Naive thymus-derived CD4-positive, alpha-beta T cell (primary cell): ENCODE data around the gene NENF. TPM values are rescaled to one million over a fixed set of nuclear protein-coding genes. Genes with fewer than 3 reads are reported as not detected.

Experiments
- ATAC-seq: fragments of 150-1000 bp; cut with Tn5 transposase; 2 replicates; pipeline ENCODE4 v1.10.0; 2021; ENCODE audit warnings: mild to moderate bottlenecking, moderate library complexity
- CTCF ChIA-PET: fragments of 350-600 bp; sonication (Branson Sonifier 250); formaldehyde crosslinking; loops from one replicate; lab custom pipeline; 2021; ENCODE audit warnings: antibody characterized with exemption; lab: Charles Lee
- POLR2A ChIA-PET: fragments of 350-600 bp; sonication (Branson Sonifier 250); formaldehyde crosslinking; loops from one replicate; lab custom pipeline; 2021; ENCODE audit warnings: antibody characterized with exemption, inconsistent platforms; lab: Charles Lee
- DNase-seq, 9 donors: peaks; one replicate each; pipeline versions ENCODE4 v3.0.0 to v3.0.0-alpha.2; 2020 to 2022; ENCODE audit warnings: mixed read lengths in 1 of 9
- H3K27ac ChIP-seq: one replicate; pipeline ENCODE4 v1.7.0; 2013; ENCODE audit warnings: mild to moderate bottlenecking, low read depth, low read length, moderate library complexity
- H3K27me3 ChIP-seq, 2 donors: one replicate each; pipeline ENCODE4 v1.7.0; 2013; ENCODE audit warnings: low read length in 2 of 2, mild to moderate bottlenecking in 2 of 2, moderate library complexity in 2 of 2; ENCODE audit not compliant: control insufficient read depth in 2 of 2, insufficient read depth in 2 of 2
- H3K36me3 ChIP-seq, 3 experiments: 1 replicate in 2 of 3; 2 replicates in 1 of 3; pipeline ENCODE4 v1.7.0; 2013; ENCODE audit warnings: low read length in 3 of 3, mild to moderate bottlenecking in 3 of 3, moderate library complexity in 1 of 3; ENCODE audit not compliant: insufficient read depth in 3 of 3, control insufficient read depth in 2 of 3
- H3K4me1 ChIP-seq, 2 donors: one replicate each; pipeline ENCODE4 v1.7.0; 2013; ENCODE audit warnings: low read length in 2 of 2, mild to moderate bottlenecking in 2 of 2, moderate library complexity in 1 of 2; ENCODE audit not compliant: control insufficient read depth in 2 of 2, insufficient read depth in 2 of 2
- H3K4me3 ChIP-seq: 2 replicates; pipeline ENCODE4 v1.7.0; 2013; ENCODE audit warnings: mild to moderate bottlenecking, low read length
- H3K9me3 ChIP-seq, 3 experiments: 1 replicate in 2 of 3; 2 replicates in 1 of 3; pipeline ENCODE4 v1.7.0; 2013; ENCODE audit warnings: low read length in 3 of 3; ENCODE audit not compliant: control insufficient read depth in 2 of 3
- H3K27ac Mint-ChIP-seq, 9 donors: one replicate each; pipeline ENCODE4 v1.8.0; 2020 to 2022; ENCODE audit warnings: mixed read lengths in 9 of 9, mild to moderate bottlenecking in 8 of 9, moderate library complexity in 5 of 9, inconsistent platforms in 2 of 9
- H3K27me3 Mint-ChIP-seq, 5 donors: one replicate each; pipeline ENCODE4 v1.8.0; 2021 to 2022; ENCODE audit warnings: mixed read lengths in 5 of 5, mild to moderate bottlenecking in 1 of 5
- H3K36me3 Mint-ChIP-seq, 5 donors: one replicate each; pipeline ENCODE4 v1.8.0; 2020 to 2022; ENCODE audit warnings: mixed read lengths in 5 of 5, mild to moderate bottlenecking in 3 of 5, inconsistent platforms in 1 of 5
- H3K4me1 Mint-ChIP-seq, 7 donors: one replicate each; pipeline ENCODE4 v1.8.0; 2020 to 2022; ENCODE audit warnings: mixed read lengths in 7 of 7, mild to moderate bottlenecking in 3 of 7, inconsistent platforms in 1 of 7
- H3K4me3 Mint-ChIP-seq, 10 donors: one replicate each; pipeline ENCODE4 v1.8.0; 2020 to 2022; ENCODE audit warnings: mild to moderate bottlenecking in 10 of 10, mixed read lengths in 10 of 10, moderate library complexity in 6 of 10, inconsistent platforms in 2 of 10
- H3K9me3 Mint-ChIP-seq, 11 donors: one replicate each; pipeline ENCODE4 v1.8.0; 2020 to 2022; ENCODE audit warnings: mixed read lengths in 11 of 11, mild to moderate bottlenecking in 4 of 11, inconsistent platforms in 1 of 11, moderate library complexity in 1 of 11
- intact Hi-C, 2 donors: fragments of 100-400 bp; cut with micrococcal nuclease; formaldehyde crosslinking; loops; one replicate each; pipeline ENCODE4 v1.15.1; 2023
- polyA plus RNA-seq, 2 donors: library from polyadenylated mRNA; unstranded; fragments of 300-500 nt; fragmentation: Illumina TruSeq; gene quantifications; one replicate each; pipeline ENCODE4 v1.2.3, GENCODE V29; 2021
- total RNA-seq, 6 experiments: library from RNA in 5 of 6; stranded (reverse) in 5 of 6; gene quantifications; 1 replicate in 5 of 6; 2 replicates in 1 of 6; pipeline ENCODE4 v1.2.3 and lab custom pipeline; 2021 to 2026

NENF gene
- total and polyA plus RNA-seq, 7 experiments from 2014 or later, result 16.0 to 73.0 (median 22.9) TPM

GRCh38 chr1:212484701-212485570 is 52.2 kb downstream of the NENF start:
- no peaks in the 10 kb centered on the region for H3K36me3 Mint-ChIP-seq
- Histone ChIP-seq H3K4me3 (no peak overlapping the region), H3K4me1 (no peaks in the 10 kb centered on the region), H3K36me3 (no peaks in the 10 kb centered on the region), H3K27me3 (no peaks in the 10 kb centered on the region), H3K27ac (no peak overlapping the region), H3K9me3 (no peaks in the 10 kb centered on the region)
- H3K4me3 Mint-ChIP-seq, result no peak overlapping the region
- intact Hi-C loops, result no loop called here
- H3K9me3 Mint-ChIP-seq, result no peaks in the 10 kb centered on the region
- POLR2A ChIA-PET, result no interaction called here
- no peak overlapping the region for H3K27ac Mint-ChIP-seq
- DNase-seq, result no peak
- H3K4me1 Mint-ChIP-seq, result peaks cover 0 to 11% (median 0%) of the 10 kb centered on the region in 7 donors
- CTCF ChIA-PET, result no interaction called here
- H3K27me3 Mint-ChIP-seq, result peaks cover 0 to 17% (median 4%) of the 10 kb centered on the region in 5 donors
- ATAC-seq, result no peak

GRCh38 chr1:212485571-212485912 is 52.8 kb downstream of the NENF start:
- no peaks in the 10 kb centered on the region for H3K36me3 ChIP-seq
- H3K27ac Mint-ChIP-seq, result no peak overlapping the region
- no peak overlapping the region for H3K27ac ChIP-seq
- no peak overlapping the region for H3K4me3 ChIP-seq
- H3K36me3 Mint-ChIP-seq, result no peaks in the 10 kb centered on the region
- DNase-seq, result no peak
- ChIA-PET POLR2A (no interaction called here), CTCF (no interaction called here)
- H3K9me3 ChIP-seq, result no peaks in the 10 kb centered on the region
- no peaks in the 10 kb centered on the region for H3K27me3 ChIP-seq
- H3K4me1 ChIP-seq, result no peaks in the 10 kb centered on the region
- intact Hi-C loops, result no loop called here
- H3K27me3 Mint-ChIP-seq, result peaks cover 0 to 17% (median 4%) of the 10 kb centered on the region in 5 donors
- ATAC-seq, result no peak
- H3K9me3 Mint-ChIP-seq, result no peaks in the 10 kb centered on the region
- H3K4me1 Mint-ChIP-seq, result peaks cover 0 to 11% (median 0%) of the 10 kb centered on the region in 7 donors
- no peak overlapping the region for H3K4me3 Mint-ChIP-seq

DNA sequence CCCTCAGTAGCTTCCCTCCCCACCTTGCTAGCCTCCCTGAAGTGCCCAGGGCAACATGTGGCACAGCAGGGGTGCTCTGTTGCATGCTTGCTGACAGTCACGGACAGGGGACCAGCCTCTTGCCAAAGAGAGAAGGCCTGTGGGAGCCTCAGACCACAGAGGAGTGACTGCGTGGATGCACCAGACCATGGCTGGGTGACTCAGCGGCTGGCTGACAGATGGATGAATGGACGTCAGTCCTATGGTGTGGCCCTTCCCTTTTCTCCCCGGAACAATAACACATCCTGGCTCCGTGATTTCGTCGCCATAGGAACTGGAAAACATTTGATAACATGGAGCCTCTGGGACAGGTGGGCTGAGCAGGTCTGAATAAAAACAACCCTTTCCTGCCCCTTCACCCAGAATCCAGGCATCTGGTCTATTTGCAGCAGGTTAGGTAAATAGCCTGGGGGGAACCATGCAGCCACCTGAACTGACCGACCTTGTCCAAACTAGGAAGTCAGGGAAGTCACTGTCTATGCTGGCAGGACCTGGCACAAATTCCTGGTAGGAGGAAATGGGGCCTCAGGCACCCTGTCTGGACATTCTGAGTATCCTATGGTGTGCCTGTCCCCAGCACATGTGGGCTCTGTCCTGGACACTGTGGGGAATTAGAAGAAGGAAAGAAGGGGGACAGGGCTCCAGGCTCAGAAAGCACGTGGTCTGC is 53.3 kb downstream of the NENF start:
- Mint-ChIP-seq H3K4me3 (no peak overlapping the region), H3K27ac (no peak overlapping the region), H3K4me1 (peaks cover 0 to 9% (median 0%) of the 10 kb centered on the region in 7 donors), H3K36me3 (no peaks in the 10 kb centered on the region), H3K27me3 (peaks cover 0 to 14% (median 4%) of the 10 kb centered on the region in 5 donors), H3K9me3 (no peaks in the 10 kb centered on the region)
- H3K27ac ChIP-seq, result no peak overlapping the region
- CTCF ChIA-PET, result no interaction called here
- H3K36me3 ChIP-seq, result no peaks in the 10 kb centered on the region
- POLR2A ChIA-PET, result no interaction called here
- DNase-seq (no peak), ATAC-seq (peak; percentile 82)
- no peaks in the 10 kb centered on the region for H3K4me1 ChIP-seq
- no peaks in the 10 kb centered on the region for H3K9me3 ChIP-seq
- H3K27me3 ChIP-seq, result no peaks in the 10 kb centered on the region
- no peak overlapping the region for H3K4me3 ChIP-seq
- intact Hi-C loops, result no loop called here

DNA sequence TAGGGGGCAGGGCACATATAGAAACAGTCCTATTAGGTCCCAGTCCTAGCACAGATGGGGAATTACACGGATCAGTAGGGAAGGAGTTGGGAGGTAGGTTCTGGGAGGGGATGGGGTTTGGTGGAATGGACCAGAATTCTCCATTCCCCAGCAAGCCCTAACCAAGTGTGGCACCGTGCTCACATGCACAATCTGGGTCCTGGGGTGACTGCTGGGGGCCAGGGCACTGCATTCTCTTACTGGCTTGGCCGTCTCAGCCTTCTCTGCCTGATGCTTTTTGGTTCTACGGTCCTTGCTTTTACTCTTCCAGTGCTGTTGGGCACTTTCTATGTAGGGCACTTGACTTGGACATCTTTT is 53.9 kb downstream of the NENF start:
- Histone ChIP-seq H3K36me3 (no peaks in the 10 kb centered on the region), H3K4me1 (no peaks in the 10 kb centered on the region), H3K27me3 (no peaks in the 10 kb centered on the region), H3K9me3 (no peaks in the 10 kb centered on the region), H3K27ac (no peak overlapping the region), H3K4me3 (no peak overlapping the region)
- Mint-ChIP-seq H3K27ac (no peak overlapping the region), H3K4me3 (no peak overlapping the region), H3K27me3 (peaks cover 0 to 17% (median 7%) of the 10 kb centered on the region in 5 donors), H3K4me1 (peaks cover 0 to 9% (median 0%) of the 10 kb centered on the region in 7 donors), H3K9me3 (no peaks in the 10 kb centered on the region), H3K36me3 (no peaks in the 10 kb centered on the region)
- ATAC-seq (no peak), DNase-seq (no peak)
- CTCF ChIA-PET, result no interaction called here
- POLR2A ChIA-PET, result no interaction called here
- intact Hi-C loops, result no loop called here

- Histone ChIP-seq H3K27ac (no peak overlapping the region), H3K27me3 (no peaks in the 10 kb centered on the region), H3K36me3 (no peaks in the 10 kb centered on the region), H3K9me3 (no peaks in the 10 kb centered on the region), H3K4me3 (no peak overlapping the region), H3K4me1 (no peaks in the 10 kb centered on the region)
- ATAC-seq (no peak), DNase-seq (no peak)
- no peaks in the 10 kb centered on the region for H3K9me3 Mint-ChIP-seq
- H3K27me3 Mint-ChIP-seq, result peaks cover 0 to 15% (median 7%) of the 10 kb centered on the region in 5 donors
- ChIA-PET POLR2A (no interaction called here), CTCF (no interaction called here)
- H3K4me3 Mint-ChIP-seq, result no peak overlapping the region
- intact Hi-C loops, result no loop called here
- H3K27ac Mint-ChIP-seq, result no peak overlapping the region
- H3K36me3 Mint-ChIP-seq, result no peaks in the 10 kb centered on the region
- peaks cover 0 to 7% (median 0%) of the 10 kb centered on the region in 7 donors for H3K4me1 Mint-ChIP-seq
These were observed 54.6 kb downstream of the NENF start for GRCh38 chr1:212487286-212487685.

GRCh38 chr1:212487774-212488435 is 55.2 kb downstream of the NENF start:
- intact Hi-C loops, result no loop called here
- no peak for DNase-seq
- H3K27ac ChIP-seq, result no peak overlapping the region
- no peaks in the 10 kb centered on the region for H3K9me3 ChIP-seq
- ATAC-seq, result no peak
- no peaks in the 10 kb centered on the region for H3K4me1 ChIP-seq
- ChIA-PET POLR2A (no interaction called here), CTCF (no interaction called here)
- H3K4me3 Mint-ChIP-seq, result no peak overlapping the region
- no peak overlapping the region for H3K27ac Mint-ChIP-seq
- no peaks in the 10 kb centered on the region for H3K9me3 Mint-ChIP-seq
- H3K4me3 ChIP-seq, result no peak overlapping the region
- peaks cover 0 to 14% (median 7%) of the 10 kb centered on the region in 5 donors for H3K27me3 Mint-ChIP-seq
- no peaks in the 10 kb centered on the region for H3K27me3 ChIP-seq
- H3K36me3 ChIP-seq, result no peaks in the 10 kb centered on the region
- H3K36me3 Mint-ChIP-seq, result no peaks in the 10 kb centered on the region
- peaks cover 0 to 7% (median 0%) of the 10 kb centered on the region in 7 donors for H3K4me1 Mint-ChIP-seq
